Measurements from ENCODE around the gene GALP.

DNA sequence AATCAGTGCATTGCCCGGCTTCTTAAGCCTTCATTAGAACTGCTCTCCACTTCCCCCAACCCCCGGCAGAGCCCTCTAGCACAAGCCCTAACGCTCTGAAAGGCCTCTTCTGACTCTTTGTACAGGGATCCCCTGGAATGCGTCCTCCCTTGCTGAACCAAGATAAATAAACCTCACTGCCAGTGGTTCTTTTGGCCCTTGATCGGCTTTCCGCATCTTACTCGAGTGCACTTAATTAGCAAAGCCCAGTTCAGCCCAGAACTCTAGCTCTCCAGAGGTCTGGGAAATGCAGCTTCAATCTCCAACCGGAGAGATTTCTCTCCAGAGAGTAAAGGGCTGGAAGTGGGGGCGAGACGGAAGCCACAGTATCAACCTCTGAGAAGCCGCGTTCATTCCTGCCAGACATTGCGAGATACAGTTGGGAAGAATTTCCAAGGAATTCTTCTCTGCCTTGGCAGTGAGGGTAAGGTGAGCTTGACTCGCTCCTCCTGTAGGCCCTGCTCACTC, 43.4 kb upstream of the GALP start:
- TF ChIP-seq, protein P1, sequence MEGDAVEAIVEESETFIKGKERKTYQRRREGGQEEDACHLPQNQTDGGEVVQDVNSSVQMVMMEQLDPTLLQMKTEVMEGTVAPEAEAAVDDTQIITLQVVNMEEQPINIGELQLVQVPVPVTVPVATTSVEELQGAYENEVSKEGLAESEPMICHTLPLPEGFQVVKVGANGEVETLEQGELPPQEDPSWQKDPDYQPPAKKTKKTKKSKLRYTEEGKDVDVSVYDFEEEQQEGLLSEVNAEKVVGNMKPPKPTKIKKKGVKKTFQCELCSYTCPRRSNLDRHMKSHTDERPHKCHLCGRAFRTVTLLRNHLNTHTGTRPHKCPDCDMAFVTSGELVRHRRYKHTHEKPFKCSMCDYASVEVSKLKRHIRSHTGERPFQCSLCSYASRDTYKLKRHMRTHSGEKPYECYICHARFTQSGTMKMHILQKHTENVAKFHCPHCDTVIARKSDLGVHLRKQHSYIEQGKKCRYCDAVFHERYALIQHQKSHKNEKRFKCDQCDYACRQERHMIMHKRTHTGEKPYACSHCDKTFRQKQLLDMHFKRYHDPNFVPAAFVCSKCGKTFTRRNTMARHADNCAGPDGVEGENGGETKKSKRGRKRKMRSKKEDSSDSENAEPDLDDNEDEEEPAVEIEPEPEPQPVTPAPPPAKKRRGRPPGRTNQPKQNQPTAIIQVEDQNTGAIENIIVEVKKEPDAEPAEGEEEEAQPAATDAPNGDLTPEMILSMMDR (conservative IDR thresholded peaks at IDR 0.05), result no peak
- TF ChIP-seq ZFX (IDR thresholded peaks at IDR 0.05), result no peak
